Measurements from ENCODE around the gene WDR70. TPM values are rescaled to one million over a fixed set of nuclear protein-coding genes. Genes with fewer than 3 reads are reported as not detected.
A peak's percentile ranks its signal among the peaks of the same experiment; 100 is the strongest.
"Not testable (repeated sequence)": the region's sequence is repeated elsewhere in the genome, so short reads cannot be mapped to it uniquely, and the experiment has no call there.

Gene WDR70
- total RNA-seq, 8 experiments from 2014 or later: 19.9 to 45.1 (median 28.1) TPM

GRCh38 chr5:37469383-37469782 is 90.3 kb downstream of the WDR70 start:
- in situ Hi-C loops (cut with MboI; ENCODE audit: low pct_unique_long_range_greater_than_20kb in 2 of 9, low sequenced_read_pairs in 9 of 9, unreplicated experiment in 9 of 9); H3K27ac ChIP-seq; H3K4me1 ChIP-seq (replicated peaks in 1 of 2); H3K4me3 ChIP-seq: not testable (repeated sequence)
- 0 to 100% (median 100%) methylated on average over 1 of the region's 1 CpG; no CpG with 5 or more reads in 7 of the 10 experiments for WGBS, 10 experiments
- peak in 3 of 8 experiments; percentile 75 to 100 (median 99) for ATAC-seq (replicated peaks in 6 of 8)

- no peaks in the 10 kb centered on the region for H3K4me1 ChIP-seq (replicated peaks in 1 of 2)
- in situ Hi-C loops (cut with MboI; ENCODE audit: low pct_unique_long_range_greater_than_20kb in 2 of 9, low sequenced_read_pairs in 9 of 9, unreplicated experiment in 9 of 9): no loop called here
- H3K4me3 ChIP-seq: no peak overlapping the region
- ATAC-seq (replicated peaks in 6 of 8): no peak
- H3K27ac ChIP-seq: no peak overlapping the region
- WGBS, 10 experiments: 57 to 100% (median 64%) methylated on average over 2 to 3 of the region's 3 CpGs
Observed at GRCh38 chr5:37471666-37472197, 92.6 kb downstream of the WDR70 start.

- Histone ChIP-seq H3K4me3 (no peak overlapping the region), H3K4me1 (replicated peaks in 1 of 2) (peaks cover 5 to 7% of the 10 kb centered on the region in 2 donors), H3K27ac (no peak overlapping the region)
- ATAC-seq (replicated peaks in 6 of 8): no peak
- in situ Hi-C loops (cut with MboI; ENCODE audit: low pct_unique_long_range_greater_than_20kb in 2 of 9, low sequenced_read_pairs in 9 of 9, unreplicated experiment in 9 of 9): no loop called here
Observed at GRCh38 chr5:37477426-37477825, 98.3 kb downstream of the WDR70 start.

- 0 to 78% (median 28%) methylated on average over 1 to 4 of the region's 4 CpGs; no CpG with 5 or more reads in 1 of the 10 experiments for WGBS, 10 experiments
- peak in 1 of 8 experiments; percentile 31 for ATAC-seq (replicated peaks in 6 of 8)
- Histone ChIP-seq H3K27ac (no peak overlapping the region), H3K4me3 (no peak overlapping the region), H3K4me1 (replicated peaks in 1 of 2) (peaks cover 5 to 7% of the 10 kb centered on the region in 2 donors)
- in situ Hi-C loops (cut with MboI; ENCODE audit: low pct_unique_long_range_greater_than_20kb in 2 of 9, low sequenced_read_pairs in 9 of 9, unreplicated experiment in 9 of 9): no loop called here
Observed at GRCh38 chr5:37478121-37478894, 99.2 kb downstream of the WDR70 start.

DNA sequence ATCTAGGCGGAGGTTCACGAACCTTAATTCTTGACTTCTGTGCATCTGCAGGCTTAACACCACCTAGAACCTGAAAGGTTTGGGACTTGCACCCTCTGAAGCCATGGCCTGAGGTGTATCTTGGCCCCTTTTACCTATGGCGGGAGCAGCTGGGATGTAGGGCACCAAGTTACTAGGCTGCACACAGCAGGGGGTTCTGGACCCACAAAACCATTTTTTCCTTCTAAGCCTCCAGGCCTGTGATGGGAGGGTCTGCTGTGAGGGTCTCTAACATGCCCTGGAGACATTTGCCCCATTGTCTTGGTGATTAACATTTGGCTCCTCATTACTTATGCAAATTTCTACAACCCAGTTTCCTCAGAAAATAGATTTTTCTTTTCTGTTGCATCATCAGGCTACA is 102.3 kb downstream of the WDR70 start:
- H3K27ac ChIP-seq; in situ Hi-C loops (cut with MboI; ENCODE audit: low pct_unique_long_range_greater_than_20kb in 2 of 9, low sequenced_read_pairs in 9 of 9, unreplicated experiment in 9 of 9): not testable (repeated sequence)
- WGBS, 10 experiments: 86 to 100% (median 100%) methylated on average over 1 to 3 of the region's 3 CpGs; no CpG with 5 or more reads in 6 of the 10 experiments

GRCh38 chr5:37490120-37490810 is 111.1 kb downstream of the WDR70 start:
- Histone ChIP-seq H3K27ac (no peak overlapping the region), H3K4me1 (replicated peaks in 1 of 2) (no peaks in the 10 kb centered on the region), H3K4me3 (no peak overlapping the region)
- in situ Hi-C loops (cut with MboI; ENCODE audit: low pct_unique_long_range_greater_than_20kb in 2 of 9, low sequenced_read_pairs in 9 of 9, unreplicated experiment in 9 of 9): no loop called here
- WGBS, 10 experiments: 100% methylated on average over 1 of the region's 2 CpGs; no CpG with 5 or more reads in 9 of the 10 experiments
- peak in 3 of 8 experiments; percentile 42 to 63 (median 52) for ATAC-seq (replicated peaks in 6 of 8)

More for the DNA sequence above, 102.3 kb downstream of the WDR70 start:
- not testable (repeated sequence) for H3K4me1 ChIP-seq (replicated peaks in 1 of 2); H3K4me3 ChIP-seq; ATAC-seq (replicated peaks in 6 of 8)

DNA sequence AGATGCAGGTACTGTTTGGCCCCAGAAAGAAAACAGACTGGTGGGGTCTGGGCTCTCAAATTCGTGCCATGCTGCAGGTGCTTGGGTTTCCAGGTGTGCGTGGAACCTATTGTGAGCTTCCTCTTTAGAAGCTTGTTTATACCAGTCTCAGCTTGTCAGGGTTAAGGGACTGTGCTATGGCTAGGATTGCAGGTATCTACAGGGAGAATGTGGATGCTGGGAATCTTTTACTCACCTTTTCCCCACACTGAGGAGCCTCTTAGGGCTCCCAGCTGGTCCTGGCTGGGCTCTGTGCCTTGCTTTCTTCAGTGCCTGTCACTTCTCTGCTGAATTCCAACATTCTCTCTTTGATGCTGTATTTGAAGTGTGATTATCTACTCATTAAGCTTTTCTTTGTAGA is 111.8 kb downstream of the WDR70 start:
- Histone ChIP-seq H3K27ac (no peak overlapping the region), H3K4me3 (no peak overlapping the region), H3K4me1 (replicated peaks in 1 of 2) (no peaks in the 10 kb centered on the region)
- no peak for ATAC-seq (replicated peaks in 6 of 8)
- WGBS, 10 experiments: 100% methylated on average over 1 of the region's 2 CpGs; no CpG with 5 or more reads in 8 of the 10 experiments
- in situ Hi-C loops (cut with MboI; ENCODE audit: low pct_unique_long_range_greater_than_20kb in 2 of 9, low sequenced_read_pairs in 9 of 9, unreplicated experiment in 9 of 9): no loop called here

DNA sequence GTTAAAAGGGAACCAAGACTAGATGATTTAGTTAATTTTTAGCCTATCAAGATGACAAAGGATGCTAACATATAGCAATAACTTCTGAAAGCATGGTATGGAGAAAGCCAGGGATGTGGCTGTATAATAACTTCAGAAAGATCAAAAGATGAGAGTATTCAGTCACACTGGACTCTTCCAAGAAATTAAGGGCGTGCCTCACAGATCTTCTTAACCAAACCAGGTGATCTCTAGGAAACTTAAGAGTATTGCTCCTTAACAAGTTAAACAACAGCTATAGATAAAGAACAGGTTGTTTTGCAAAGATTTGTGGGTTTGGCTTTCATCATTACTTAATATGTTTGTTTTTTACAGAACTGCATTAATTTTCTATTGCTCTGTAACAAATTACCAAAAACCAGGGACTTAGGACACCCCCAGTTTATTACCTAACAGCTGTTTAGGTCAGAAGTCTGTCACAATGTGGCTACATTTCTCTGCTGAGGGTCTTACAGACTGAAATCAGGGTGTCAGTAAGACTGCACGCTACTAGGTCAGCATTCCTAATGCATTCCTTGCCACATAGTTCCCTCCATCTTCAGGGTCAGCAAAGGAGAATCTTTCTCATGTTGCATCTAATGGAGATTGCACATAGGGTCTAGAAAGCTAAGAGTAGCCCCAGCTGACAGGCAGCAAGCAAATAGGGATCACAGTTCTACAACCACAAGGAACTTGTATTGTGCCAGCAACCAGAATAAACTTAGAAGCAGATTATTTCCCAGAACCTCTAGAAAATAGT is 113.8 kb downstream of the WDR70 start:
- H3K4me3 ChIP-seq: no peak overlapping the region
- ATAC-seq (replicated peaks in 6 of 8): no peak
- in situ Hi-C loops (cut with MboI; ENCODE audit: low pct_unique_long_range_greater_than_20kb in 2 of 9, low sequenced_read_pairs in 9 of 9, unreplicated experiment in 9 of 9): no loop called here
- no peaks in the 10 kb centered on the region for H3K4me1 ChIP-seq (replicated peaks in 1 of 2)
- WGBS, 10 experiments: 83 to 100% (median 100%) methylated on average over 1 to 2 of the region's 2 CpGs
- H3K27ac ChIP-seq: no peak overlapping the region

DNA sequence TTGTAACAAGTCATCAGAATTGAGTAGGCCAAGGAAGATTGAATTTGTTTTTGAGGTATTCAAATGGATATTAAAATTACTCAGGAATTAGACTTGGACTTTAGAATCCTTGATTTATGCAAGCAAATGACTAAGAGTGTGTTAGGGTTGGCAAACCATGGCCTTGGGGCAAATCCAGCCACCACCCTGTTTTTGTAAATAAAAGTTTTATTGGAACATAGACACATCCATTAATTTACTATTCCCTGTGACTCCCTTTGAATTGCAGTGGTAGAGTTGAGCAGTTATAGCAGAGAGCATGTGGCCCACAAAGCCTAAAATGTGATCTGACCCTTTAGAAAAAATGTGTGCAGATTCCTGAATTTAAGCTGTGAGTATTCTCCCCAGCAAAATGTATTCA is 115.6 kb downstream of the WDR70 start:
- in situ Hi-C loops (cut with MboI; ENCODE audit: low pct_unique_long_range_greater_than_20kb in 2 of 9, low sequenced_read_pairs in 9 of 9, unreplicated experiment in 9 of 9): no loop called here
- no peaks in the 10 kb centered on the region for H3K4me1 ChIP-seq (replicated peaks in 1 of 2)
- peak in 3 of 8 experiments; percentile 80 to 92 (median 81) for ATAC-seq (replicated peaks in 6 of 8)
- no peak overlapping the region for H3K27ac ChIP-seq
- no peak overlapping the region for H3K4me3 ChIP-seq

DNA sequence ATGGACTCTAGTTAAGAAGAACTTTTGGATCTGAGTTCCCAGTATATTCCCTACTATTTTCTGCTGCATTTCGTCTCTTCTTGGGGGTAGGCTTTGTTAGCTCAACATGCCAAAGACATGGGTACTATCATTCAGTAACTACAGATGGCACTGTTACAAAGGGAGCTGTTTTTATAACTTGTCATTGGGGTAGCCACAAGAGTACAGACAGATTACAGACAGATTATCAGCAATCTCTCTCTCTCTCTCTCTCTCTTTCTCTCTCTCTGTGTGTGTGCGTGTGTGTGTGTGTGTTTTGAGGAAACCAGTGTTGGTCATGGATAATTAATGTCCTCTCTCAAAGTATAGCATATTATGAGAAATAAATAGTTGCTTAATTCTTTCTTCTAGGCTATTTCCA is 116.1 kb downstream of the WDR70 start:
- Histone ChIP-seq H3K4me1 (replicated peaks in 1 of 2) (no peaks in the 10 kb centered on the region), H3K27ac (no peak overlapping the region), H3K4me3 (no peak overlapping the region)
- ATAC-seq (replicated peaks in 6 of 8): peak in 3 of 8 experiments; percentile 52 to 71 (median 70)
- WGBS, 10 experiments: 42 to 92% (median 76%) methylated on average over 1 to 2 of the region's 2 CpGs; no CpG with 5 or more reads in 2 of the 10 experiments
- in situ Hi-C loops (cut with MboI; ENCODE audit: low pct_unique_long_range_greater_than_20kb in 2 of 9, low sequenced_read_pairs in 9 of 9, unreplicated experiment in 9 of 9): no loop called here

DNA sequence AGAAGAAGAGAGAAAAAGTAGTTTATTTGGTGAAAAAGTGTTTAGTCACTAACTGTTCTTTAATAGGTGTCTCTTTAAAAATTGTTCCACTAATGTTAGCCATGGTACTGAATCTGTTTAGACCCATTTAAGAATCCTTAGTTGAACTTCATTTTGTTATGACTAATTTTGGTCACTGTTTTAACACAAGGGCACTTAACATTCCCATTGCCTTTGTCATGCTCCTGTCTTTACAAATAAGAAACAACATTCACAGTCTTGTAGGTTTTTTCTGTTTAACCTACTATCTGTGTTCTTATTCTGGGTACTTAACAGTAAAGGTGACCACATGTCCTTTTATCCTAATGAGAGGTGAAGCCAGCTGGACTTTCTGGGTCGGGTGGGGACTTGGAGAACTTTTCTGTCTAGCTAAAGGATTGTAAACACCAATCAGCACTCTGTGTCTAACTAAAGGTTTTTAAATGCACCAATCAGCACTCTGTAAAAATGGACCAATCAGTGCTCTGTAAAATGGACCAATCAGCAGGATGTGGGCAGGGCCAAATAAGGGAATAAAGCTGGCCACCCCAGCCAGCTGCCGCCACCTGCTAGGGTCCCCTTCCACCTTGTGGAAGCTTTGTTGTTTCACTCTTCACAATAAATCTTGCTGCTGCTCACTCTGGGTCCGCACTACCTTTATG is 116.7 kb downstream of the WDR70 start:
- peak in 2 of 8 experiments; percentile 9 to 10 for ATAC-seq (replicated peaks in 6 of 8)
- Histone ChIP-seq H3K27ac (no peak overlapping the region), H3K4me3 (no peak overlapping the region), H3K4me1 (replicated peaks in 1 of 2) (no peaks in the 10 kb centered on the region)
- in situ Hi-C loops (cut with MboI; ENCODE audit: low pct_unique_long_range_greater_than_20kb in 2 of 9, low sequenced_read_pairs in 9 of 9, unreplicated experiment in 9 of 9): no loop called here
- WGBS, 10 experiments: 75 to 100% (median 91%) methylated on average over 1 to 2 of the region's 3 CpGs; no CpG with 5 or more reads in 3 of the 10 experiments

DNA sequence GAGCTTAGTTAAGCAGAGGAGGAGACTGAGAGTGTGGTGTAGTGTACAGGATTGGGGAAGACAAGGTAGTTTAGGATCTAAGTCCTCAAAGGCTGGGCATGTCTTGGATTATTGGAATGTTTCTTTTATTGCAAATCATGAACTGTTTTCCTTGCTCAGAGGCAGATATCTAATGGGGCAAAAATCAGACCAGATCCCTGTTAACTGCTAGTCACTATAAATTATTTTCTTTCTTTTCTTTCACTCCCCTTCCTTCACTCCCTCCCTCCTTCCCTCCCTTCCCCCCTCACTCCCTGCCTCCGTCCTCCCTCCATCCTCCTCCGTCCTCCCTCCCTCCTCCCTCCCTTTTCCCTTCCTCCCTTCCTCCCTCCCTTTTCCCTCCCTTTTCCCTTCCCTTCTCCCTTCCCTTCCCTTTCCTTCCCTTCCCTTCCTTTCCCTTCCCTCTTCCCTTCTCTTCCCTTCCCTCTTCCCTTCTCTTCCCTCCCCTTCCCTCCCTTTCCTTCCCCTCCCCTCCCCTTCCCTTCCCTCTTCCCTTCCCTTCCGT is 117.9 kb downstream of the WDR70 start:
- H3K4me3 ChIP-seq: no peak overlapping the region
- 100% methylated on average over 1 of the region's 3 CpGs; no CpG with 5 or more reads in 9 of the 10 experiments for WGBS, 10 experiments
- in situ Hi-C loops (cut with MboI; ENCODE audit: low pct_unique_long_range_greater_than_20kb in 2 of 9, low sequenced_read_pairs in 9 of 9, unreplicated experiment in 9 of 9): no loop called here
- ATAC-seq (replicated peaks in 6 of 8): no peak
- H3K27ac ChIP-seq: no peak overlapping the region
- H3K4me1 ChIP-seq (replicated peaks in 1 of 2): no peaks in the 10 kb centered on the region
